LNCAP (cell line): Measurements from ENCODE around the gene F2.

ENCODE experiments used
- CTCF ChIP-seq: fragments of 450-650 bp; IDR thresholded peaks from 2 replicates; pipeline ENCODE4 v1.5.1; 2017; ENCODE audit warnings: mild to moderate bottlenecking

F2 gene

DNA sequence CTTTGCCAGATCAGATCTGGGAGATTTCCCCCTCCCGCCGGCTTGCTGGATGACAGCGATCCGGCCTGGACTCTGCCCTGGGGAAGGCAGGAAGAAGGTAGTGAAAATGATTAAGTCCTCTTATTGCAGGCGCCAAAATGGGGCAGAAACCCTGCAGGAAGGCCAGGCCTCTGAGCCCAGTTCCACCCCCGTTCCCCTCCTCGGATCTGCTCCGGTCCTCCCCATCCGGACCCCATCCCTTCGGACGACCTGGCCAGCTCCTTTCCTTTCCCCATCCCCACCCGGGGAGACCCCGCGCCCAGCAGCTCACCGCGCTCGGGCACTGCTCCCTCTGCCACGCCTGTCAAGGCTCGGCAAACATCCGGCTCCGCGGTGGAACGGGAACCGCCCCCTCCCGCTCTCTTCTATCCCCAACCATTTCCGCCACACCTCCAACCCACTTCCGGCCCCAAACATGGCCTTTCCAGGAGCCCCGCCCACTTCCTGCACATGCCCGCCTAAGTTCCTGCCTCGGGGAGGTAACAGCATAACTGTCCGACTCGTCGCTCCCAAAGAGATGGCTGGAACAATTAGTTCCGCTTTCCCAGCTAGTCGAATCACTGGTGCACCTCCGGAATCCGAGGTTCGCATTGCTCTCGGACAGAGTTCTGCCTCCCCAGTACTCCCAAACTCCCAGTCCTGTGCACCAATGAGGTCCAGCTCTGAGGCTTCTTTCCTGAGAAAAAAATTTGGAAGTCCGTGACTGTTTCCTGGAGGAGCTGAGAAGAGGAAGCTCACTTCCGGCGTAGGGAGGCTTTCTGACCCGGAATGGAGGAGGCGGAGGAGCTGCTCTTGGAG, 18.6 kb upstream of the F2 start, which contains the start of the genes ARHGAP1 and ZNF408:
TSS of gene ARHGAP1 (minus strand) at position 379 of the 837 bp plus-strand sequence. CDS start 4,512 bp downstream, outside the sequence.
TSS of gene ZNF408 (plus strand) at position 791 of the 837 bp plus-strand sequence. CDS start at position 808, 17 bp downstream.
- no peak for TF ChIP-seq CTCF

DNA sequence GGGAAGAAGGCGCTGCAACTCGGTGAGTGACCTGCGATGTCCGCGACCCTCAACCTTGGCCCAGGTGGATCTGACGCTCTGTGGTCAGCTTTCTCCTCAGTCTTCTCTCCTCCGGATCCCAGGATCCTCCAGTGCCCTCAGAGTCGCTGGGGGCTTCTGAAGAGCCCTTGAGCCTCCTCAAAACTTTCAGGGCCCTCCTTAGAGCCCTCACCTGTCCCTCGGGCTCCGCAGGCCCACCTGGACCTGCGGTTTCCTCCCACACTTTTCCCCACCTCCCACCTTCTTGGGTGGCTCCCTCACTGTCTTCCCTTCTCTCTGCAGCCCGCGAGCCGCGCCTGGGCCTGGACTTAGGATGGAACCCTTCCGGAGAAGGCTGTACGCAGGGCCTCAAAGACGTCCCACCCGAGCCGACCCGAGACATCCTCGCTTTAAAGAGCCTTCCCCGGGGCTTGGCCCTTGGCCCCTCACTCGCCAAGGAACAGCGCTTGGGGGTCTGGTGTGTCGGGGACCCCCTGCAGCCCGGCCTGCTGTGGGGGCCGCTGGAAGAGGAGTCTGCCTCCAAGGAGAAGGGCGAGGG, 17.8 kb upstream of the F2 start:
- no peak for TF ChIP-seq CTCF

- no peak for TF ChIP-seq CTCF
These were observed 13.8 kb upstream of the F2 start for GRCh38 chr11:46705070-46705688.

DNA sequence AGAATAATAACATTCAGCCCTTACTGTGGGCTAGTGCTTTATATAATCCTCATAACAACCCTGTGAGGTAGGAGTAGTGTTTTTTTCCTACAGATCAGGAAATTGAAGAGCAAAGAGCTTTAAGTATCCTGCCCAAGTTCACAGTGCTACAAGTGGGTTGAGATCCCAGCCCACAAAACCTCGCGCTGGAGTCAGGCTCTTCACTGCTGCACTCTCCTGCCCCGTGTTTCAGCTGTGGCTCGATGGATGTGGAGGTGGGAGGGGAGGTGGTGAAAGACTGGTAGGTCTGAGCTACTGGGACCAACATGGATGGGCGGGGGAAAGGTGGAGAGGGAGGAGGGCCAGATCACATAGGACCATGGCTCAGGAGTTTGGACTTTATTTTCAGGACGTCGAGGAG, 12.1 kb upstream of the F2 start:
- no peak for TF ChIP-seq CTCF

- TF ChIP-seq CTCF, result no peak
These were observed 8.2 kb upstream of the F2 start for GRCh38 chr11:46710821-46711269.

DNA sequence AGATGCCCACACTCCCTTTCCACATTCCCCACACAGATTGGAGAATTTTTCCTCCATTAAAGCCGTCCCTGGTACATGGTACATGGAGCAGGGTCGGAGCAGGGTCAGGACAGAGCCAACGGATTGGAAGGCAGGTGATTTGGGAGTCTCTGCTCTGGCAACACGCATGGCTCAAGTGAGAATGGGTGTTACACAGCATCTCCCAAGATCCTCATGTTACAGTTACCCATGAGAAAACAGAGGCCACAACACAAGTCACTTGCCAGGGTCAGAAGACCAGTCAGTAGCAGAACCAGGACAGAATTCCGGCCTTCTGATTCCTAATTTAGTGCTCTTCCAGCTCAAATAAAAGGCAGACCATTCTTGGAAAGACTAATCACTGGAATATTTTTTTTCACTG, 7.7 kb upstream of the F2 start:
- no peak for TF ChIP-seq CTCF

DNA sequence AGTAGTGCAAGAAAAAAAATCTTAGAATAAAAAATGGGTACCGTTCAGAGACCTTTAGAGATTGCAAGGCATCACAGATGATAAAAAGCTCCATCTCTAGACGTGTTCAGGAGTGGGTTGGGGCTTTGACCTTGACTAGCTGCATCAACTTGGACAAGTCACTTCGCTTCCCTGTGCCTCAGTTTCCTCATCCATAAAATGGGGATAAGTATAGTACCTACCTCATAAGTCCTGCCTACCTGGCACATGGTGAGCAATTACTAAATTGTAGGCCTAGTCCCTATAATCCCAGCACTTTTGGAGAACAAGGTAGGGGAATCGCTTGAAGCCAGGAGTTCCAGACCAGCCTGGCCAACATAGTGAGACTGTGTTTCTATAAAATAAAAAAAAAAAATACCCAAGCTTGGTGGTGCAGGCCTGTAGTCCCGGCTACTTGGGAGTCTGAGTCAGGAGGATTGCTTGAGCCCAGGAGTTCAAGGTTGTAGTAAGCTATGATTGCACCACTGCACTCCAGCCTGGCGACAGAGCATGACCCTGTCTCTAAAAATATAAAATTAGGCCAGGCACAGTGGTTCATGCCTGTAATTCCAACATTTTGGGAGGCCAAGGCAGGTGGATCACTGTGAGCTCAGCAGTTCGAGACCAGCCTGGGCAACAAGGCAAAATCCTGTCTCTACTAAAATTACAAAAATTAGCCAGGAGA, 6.0 kb upstream of the F2 start:
- TF ChIP-seq CTCF, result no peak
